IPS-18a (cell line): ENCODE data around the gene PFKFB3.

ENCODE experiments used
- H3K27ac ChIP-seq: one replicate; pipeline ENCODE4 v1.5.1; 2013; ENCODE audit warnings: low read length
- H3K27me3 ChIP-seq: one replicate; pipeline ENCODE4 v1.6.1; 2013; ENCODE audit warnings: mild to moderate bottlenecking, low read length; ENCODE audit not compliant: control insufficient read depth, insufficient read depth
- H3K36me3 ChIP-seq: one replicate; pipeline ENCODE4 v1.6.1; 2013; ENCODE audit warnings: low read depth, low read length; ENCODE audit not compliant: control insufficient read depth
- H3K4me1 ChIP-seq: one replicate; pipeline ENCODE4 v1.6.1; 2013; ENCODE audit warnings: low read depth, low read length; ENCODE audit not compliant: control insufficient read depth
- H3K4me3 ChIP-seq: one replicate; pipeline ENCODE4 v1.5.1; 2013; ENCODE audit warnings: low read length
- H3K9ac ChIP-seq: one replicate; pipeline ENCODE4 v1.6.1; 2013; ENCODE audit warnings: mild to moderate bottlenecking, low read length, moderate library complexity
- H3K9me3 ChIP-seq: one replicate; pipeline ENCODE4 v1.6.1; 2013; ENCODE audit warnings: low read depth, low read length; ENCODE audit not compliant: control insufficient read depth

PFKFB3 gene

DNA sequence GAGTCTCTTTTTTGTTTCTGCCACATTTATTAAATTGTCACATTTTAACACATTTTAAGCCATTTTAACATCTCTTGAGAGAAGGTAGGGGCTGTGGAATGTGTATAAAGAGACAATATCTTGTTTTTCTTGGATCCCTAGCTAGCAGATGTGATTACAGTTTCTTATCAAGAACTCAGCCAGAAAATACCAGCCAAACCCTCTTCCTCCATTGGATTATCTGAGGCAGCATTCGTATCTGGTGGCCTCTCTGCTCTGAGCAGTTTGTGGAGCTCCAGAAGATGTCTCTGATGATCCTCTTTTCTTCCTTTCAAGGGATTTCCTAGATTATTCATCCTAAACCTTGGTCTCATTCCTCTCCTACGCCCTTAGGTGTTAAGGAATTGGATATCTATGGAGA is 35.3 kb upstream of the PFKFB3 start:
- no peak overlapping the region for H3K9ac ChIP-seq
- peaks cover 7% of the 10 kb centered on the region for H3K4me1 ChIP-seq
- no peak overlapping the region for H3K27ac ChIP-seq
- H3K4me3 ChIP-seq, result no peak overlapping the region
- H3K27me3 ChIP-seq, result peaks cover 6% of the 10 kb centered on the region
- H3K36me3 ChIP-seq, result peaks cover 4% of the 10 kb centered on the region
- H3K9me3 ChIP-seq, result no peaks in the 10 kb centered on the region

DNA sequence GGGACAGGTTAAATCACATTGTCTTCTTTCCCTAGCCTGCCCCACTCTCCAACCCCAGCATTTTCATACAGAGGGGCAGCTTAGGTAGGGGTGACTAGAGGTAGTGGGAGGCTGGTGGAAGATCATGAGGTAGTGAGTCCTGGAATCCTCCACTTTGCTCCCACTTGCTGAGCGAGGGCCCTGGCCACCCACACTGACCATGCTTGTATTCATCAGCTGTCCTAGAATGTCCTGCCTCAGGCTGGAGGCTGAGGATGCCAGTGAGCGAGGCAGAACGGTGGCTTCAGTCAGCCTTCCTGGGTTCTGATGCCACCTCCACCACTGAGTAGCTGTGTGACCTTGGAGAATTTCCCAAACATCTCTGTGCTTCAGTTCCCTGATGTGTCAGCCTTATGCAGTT is 34.6 kb upstream of the PFKFB3 start:
- H3K9ac ChIP-seq, result no peak overlapping the region

DNA sequence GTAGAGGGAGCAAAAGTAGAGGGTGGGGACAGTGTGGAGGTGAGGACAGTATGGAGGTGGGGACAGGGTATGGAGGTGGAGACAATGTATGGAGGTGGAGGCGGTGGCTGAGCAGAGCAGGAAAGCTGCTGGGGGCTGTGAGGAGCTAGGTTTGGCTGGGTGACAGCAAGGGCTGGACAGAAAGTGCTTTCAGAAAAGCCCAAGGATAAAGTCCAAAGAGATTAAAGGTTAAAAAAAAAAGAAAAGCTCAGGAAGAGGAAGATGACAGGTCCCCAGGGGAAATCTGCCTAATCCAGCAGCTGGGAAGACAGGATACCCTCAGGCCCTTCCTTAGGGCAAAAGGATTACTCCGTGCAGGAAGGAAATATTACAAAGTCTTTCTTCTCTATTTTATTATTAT is 32.1 kb upstream of the PFKFB3 start:
- peaks cover 4% of the 10 kb centered on the region for H3K36me3 ChIP-seq
- H3K27me3 ChIP-seq, result no peaks in the 10 kb centered on the region
- no peak overlapping the region for H3K4me3 ChIP-seq
- no peak overlapping the region for H3K27ac ChIP-seq
- no peak overlapping the region for H3K9ac ChIP-seq
- H3K9me3 ChIP-seq, result no peaks in the 10 kb centered on the region
- H3K4me1 ChIP-seq, result no peaks in the 10 kb centered on the region

More for the DNA sequence above, 34.6 kb upstream of the PFKFB3 start:
- Histone ChIP-seq H3K36me3 (peaks cover 4% of the 10 kb centered on the region), H3K27ac (no peak overlapping the region), H3K4me1 (peaks cover 2% of the 10 kb centered on the region), H3K4me3 (no peak overlapping the region), H3K9me3 (no peaks in the 10 kb centered on the region), H3K27me3 (peaks cover under 1% of the 10 kb centered on the region)

DNA sequence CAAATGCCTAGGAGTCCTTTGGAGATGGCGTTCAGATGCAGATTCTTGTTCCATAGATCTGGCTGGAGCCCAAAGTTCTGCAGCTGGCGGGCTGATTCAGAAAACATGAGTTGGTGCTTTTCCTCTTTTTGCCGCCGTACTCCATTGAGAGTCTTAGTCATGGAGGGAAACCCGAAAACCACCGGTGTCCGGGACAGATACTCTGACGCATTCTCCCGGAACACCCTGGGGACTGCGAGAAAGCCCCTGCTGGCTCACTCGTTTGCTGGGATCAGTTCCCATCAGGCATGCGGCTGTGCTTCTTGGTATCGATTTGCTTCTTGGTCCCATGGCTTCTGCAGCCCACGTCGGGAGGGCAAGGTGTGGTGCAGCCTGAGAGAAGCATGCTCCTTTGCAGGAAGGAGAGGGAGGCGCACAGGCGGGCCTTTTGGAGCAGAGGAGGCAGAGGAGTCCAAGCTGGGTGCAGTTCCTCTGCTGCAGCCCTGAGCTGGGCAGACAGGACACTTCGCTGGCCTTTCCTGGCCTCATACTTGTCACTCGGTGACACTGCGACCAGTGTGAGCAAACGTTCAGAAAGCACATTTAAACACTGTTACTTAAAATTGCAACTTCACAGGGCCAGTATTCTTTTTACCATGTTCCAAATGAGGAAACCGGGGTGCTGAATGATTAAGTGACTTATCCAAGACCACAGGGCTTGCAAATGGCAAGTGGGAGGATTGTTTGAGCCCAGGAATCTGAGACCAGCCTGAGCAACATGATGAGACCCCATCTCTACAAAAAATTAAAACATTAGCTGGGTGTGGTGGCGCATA is 30.6 kb upstream of the PFKFB3 start:
- H3K4me1 ChIP-seq, result no peaks in the 10 kb centered on the region
- H3K36me3 ChIP-seq, result peaks cover 4% of the 10 kb centered on the region
- H3K4me3 ChIP-seq, result no peak overlapping the region
- H3K9me3 ChIP-seq, result no peaks in the 10 kb centered on the region
- no peak overlapping the region for H3K27ac ChIP-seq
- no peaks in the 10 kb centered on the region for H3K27me3 ChIP-seq
- no peak overlapping the region for H3K9ac ChIP-seq

DNA sequence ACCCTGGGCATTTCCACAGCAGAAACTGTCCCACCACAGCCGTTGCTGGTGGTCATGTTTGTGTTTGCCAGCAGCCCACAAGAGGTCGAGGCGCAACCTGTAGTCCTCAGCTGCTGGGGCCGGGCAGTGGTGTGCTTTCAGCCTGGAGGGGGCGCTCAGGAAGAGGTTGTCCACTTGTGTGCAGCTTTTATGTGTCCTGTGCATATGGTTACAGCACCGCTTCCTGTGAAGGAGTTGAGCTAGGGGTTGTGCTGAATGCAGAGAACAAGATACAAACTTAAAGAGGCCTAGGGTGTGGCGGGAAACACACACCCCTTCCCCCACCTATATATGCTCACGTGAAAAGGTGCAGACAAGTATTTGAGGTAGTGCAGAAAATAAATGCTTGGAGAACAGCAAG is 29.5 kb upstream of the PFKFB3 start:
- no peaks in the 10 kb centered on the region for H3K9me3 ChIP-seq
- H3K4me3 ChIP-seq, result no peak overlapping the region
- H3K27ac ChIP-seq, result no peak overlapping the region
- H3K27me3 ChIP-seq, result no peaks in the 10 kb centered on the region
- H3K4me1 ChIP-seq, result no peaks in the 10 kb centered on the region
- H3K9ac ChIP-seq, result no peak overlapping the region
- peaks cover under 1% of the 10 kb centered on the region for H3K36me3 ChIP-seq

DNA sequence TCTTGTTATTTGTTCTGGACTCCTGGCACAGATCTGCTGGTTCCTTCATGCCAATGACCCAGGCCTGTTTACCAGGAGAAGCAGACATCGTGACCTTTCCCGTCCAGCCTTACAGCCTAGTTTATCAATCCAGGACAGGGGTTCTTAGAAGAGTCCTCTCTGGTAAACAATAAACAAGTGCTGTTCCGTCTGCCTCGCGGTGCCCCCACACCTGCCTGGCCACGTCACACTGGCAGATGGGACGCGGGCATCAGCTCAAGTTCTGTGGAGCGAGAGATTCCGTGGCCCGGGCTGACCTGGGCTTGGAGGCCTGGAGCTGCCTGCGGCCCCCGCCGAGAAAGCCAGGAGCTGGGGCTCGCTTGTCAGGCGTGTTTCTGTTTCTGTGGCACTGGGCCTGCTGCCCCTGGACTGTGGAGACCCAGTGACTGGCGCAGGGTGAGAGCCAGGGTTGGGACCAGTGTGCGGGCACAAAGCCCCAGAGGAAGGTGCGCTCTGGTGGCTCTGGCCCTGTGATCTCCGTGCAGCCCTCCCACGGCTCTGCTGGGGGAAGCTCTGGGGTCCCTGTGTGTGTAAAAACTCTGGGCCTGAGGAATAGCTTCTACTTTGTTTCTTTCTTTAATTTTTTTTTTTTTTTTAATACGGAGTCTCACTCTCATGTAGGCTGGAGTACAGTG is 28.4 kb upstream of the PFKFB3 start:
- Histone ChIP-seq H3K27me3 (no peaks in the 10 kb centered on the region), H3K4me1 (no peaks in the 10 kb centered on the region), H3K9me3 (no peaks in the 10 kb centered on the region), H3K4me3 (no peak overlapping the region), H3K36me3 (no peaks in the 10 kb centered on the region), H3K9ac (no peak overlapping the region), H3K27ac (no peak overlapping the region)

DNA sequence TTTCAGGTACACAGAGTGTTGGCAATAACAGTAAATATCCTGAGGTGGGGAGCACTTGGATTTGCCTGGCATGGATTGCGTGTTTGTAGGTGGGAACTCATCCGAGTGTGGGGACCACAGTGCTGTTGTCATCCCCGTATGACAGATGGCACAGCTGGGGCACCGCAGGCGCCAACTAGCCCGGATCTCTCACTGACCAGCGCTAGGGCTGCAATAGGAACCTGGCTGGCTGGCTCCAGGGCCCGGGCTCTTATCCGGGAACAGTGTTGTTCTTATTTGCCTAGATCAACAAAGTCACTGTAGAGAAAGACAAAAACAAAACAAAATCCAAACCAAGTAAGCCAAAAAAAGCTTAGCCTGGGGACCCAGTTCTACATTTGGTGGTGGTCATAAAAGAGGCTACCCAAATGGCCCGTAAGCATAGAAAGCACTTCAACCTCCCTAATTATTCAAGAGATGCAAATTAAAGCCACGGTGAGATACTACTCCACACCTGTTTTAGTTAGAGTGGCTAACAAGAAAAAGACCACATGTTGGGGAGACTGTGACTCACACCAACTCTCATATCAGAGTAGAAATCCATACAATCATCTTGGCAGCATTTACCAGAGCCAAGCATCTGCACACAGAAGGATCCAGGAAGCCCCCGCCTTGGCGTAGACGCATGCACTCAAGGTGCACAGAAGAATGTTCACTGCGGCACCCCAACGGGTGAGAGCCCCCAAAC is 27.2 kb upstream of the PFKFB3 start:
- Histone ChIP-seq H3K4me3 (no peak overlapping the region), H3K36me3 (no peaks in the 10 kb centered on the region), H3K4me1 (no peaks in the 10 kb centered on the region), H3K27me3 (no peaks in the 10 kb centered on the region), H3K9ac (no peak overlapping the region), H3K27ac (no peak overlapping the region), H3K9me3 (no peaks in the 10 kb centered on the region)

DNA sequence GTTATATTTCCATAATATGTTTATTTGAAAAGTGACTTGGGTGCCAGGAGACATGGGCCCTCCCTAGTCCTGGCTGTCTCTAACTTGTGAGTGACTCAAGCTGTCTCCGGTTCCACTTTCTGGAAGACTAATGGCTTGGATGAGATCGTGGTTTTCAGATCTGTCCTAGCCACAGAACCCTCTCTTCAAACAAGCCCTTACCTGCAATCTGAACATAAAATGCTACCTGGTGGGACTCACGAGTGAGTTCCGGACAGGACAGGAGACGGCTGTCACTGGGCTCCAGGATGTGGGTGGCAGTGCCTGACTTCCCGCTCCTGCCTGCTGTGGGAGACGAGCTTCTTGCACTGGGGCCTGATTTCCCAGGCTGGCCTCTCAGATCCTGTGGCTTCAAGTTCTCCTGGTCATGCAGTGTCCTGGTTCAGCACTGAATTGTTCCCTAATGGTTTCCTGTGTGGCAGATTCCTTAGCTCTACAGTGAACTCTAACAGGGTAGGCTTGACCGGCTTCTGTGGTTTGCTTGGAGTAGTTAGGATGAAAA is 26.0 kb upstream of the PFKFB3 start:
- H3K27ac ChIP-seq, result no peak overlapping the region
- no peak overlapping the region for H3K9ac ChIP-seq

DNA sequence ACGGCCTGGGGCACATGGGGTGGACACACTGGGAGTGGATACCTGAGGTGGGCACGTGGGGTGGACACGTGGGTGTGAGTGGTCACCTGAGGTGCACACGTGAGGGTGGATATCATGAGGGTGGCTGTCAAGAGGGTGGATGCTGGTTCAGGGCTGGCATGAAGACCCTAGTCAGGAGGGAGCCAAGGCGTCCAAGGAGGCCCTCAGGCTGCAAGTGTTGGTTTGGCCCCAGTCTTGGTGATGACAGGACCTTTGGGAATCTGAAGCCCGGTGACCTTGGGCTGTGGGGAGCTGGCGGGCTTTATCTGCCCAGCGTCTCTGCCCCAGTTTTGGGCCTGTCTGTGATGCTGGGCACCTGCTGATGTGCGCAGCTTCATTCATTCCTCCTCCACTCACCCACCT is 24.9 kb upstream of the PFKFB3 start:
- Histone ChIP-seq H3K36me3 (no peaks in the 10 kb centered on the region), H3K4me3 (no peak overlapping the region), H3K4me1 (no peaks in the 10 kb centered on the region), H3K9ac (no peak overlapping the region), H3K9me3 (no peaks in the 10 kb centered on the region), H3K27ac (no peak overlapping the region), H3K27me3 (no peaks in the 10 kb centered on the region)

More for the DNA sequence above, 26.0 kb upstream of the PFKFB3 start:
- no peaks in the 10 kb centered on the region for H3K27me3 ChIP-seq
- H3K36me3 ChIP-seq, result no peaks in the 10 kb centered on the region
- no peaks in the 10 kb centered on the region for H3K9me3 ChIP-seq
- H3K4me3 ChIP-seq, result no peak overlapping the region
- H3K4me1 ChIP-seq, result no peaks in the 10 kb centered on the region

DNA sequence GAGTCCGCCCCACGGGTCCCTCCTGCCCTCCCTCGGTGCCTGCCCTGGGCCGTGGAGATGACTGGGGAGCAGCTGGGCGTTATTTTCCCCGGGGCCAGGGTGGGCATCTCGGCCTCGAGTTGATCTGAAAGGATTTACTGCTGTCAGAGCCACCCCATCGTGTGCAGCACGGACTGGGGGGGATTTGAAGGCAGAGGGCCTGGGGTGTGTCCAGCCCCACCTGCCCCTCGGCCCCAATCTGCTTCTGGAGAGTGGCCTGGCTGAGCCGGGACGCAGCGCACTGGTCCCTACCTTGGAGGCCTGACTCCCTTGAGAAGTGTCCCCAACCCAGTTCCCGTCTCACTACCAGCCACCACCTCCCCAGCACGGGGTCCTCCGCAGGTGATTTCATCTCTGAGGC is 24.2 kb upstream of the PFKFB3 start:
- Histone ChIP-seq H3K27ac (no peak overlapping the region), H3K4me3 (no peak overlapping the region), H3K9me3 (no peaks in the 10 kb centered on the region), H3K36me3 (no peaks in the 10 kb centered on the region), H3K9ac (no peak overlapping the region), H3K4me1 (no peaks in the 10 kb centered on the region), H3K27me3 (no peaks in the 10 kb centered on the region)

DNA sequence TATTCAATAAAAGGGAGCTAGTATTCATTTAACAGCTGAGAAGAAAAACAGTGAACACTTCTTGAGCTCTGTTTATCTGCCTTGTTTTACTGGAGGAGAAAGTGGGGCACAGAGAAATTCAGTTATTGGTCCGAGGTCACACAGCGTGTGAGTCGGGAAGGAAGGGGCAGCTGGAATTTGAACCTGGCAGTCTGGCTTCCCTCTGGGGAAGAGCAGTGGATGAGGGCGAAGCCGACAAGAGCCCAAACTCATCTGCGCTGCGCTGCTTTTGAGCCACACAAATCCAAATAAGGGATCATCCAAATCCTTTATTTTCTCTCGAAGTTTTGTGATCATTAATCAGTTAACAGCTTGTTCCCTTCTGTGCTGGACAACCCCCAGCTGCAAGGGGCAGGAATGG is 23.7 kb upstream of the PFKFB3 start:
- Histone ChIP-seq H3K9me3 (no peaks in the 10 kb centered on the region), H3K36me3 (no peaks in the 10 kb centered on the region), H3K9ac (no peak overlapping the region), H3K4me3 (no peak overlapping the region), H3K27ac (no peak overlapping the region), H3K4me1 (no peaks in the 10 kb centered on the region), H3K27me3 (no peaks in the 10 kb centered on the region)
